Ureter (tissue), 1 donor: ENCODE results near the gene PNISR. TPM values are rescaled to one million over a fixed set of nuclear protein-coding genes. Genes with fewer than 3 reads are reported as not detected.
A peak's percentile ranks its signal among the peaks of the same experiment; 100 is the strongest.
"Not testable (repeated sequence)": the region's sequence is repeated elsewhere in the genome, so short reads cannot be mapped to it uniquely, and the experiment has no call there.

Experiments
- DNase-seq: peaks from one replicate; pipeline ENCODE4 v3.0.0-alpha.2; 2020; ENCODE audit warnings: low spot score
- total RNA-seq: library from RNA; stranded (reverse); gene quantifications from one replicate; pipeline ENCODE4 v1.2.4, GENCODE V29; 2023
- donor health status: DM: yes; HTN: yes; CAD: no.

PNISR gene
- 133 TPM for total RNA-seq

- DNase-seq, result peak; percentile 95
These were observed at the start of gene PNISR for GRCh38 chr6:99424761-99425646. Gene PNISR (minus strand): TSS chr6:99425308. CDS start chr6:99414659, 10,649 bp downstream.

GRCh38 chr6:99473730-99474129, 48.6 kb upstream of the PNISR start:
- DNase-seq, result no peak

GRCh38 chr6:99471638-99472037, 46.5 kb upstream of the PNISR start:
- DNase-seq, result no peak

GRCh38 chr6:99467509-99468106, 42.5 kb upstream of the PNISR start:
- DNase-seq, result no peak

- not testable (repeated sequence) for DNase-seq
These were observed 34.0 kb upstream of the PNISR start for GRCh38 chr6:99459133-99459532.

- DNase-seq, result no peak
These were observed 33.2 kb upstream of the PNISR start for GRCh38 chr6:99458319-99458718.

GRCh38 chr6:99446076-99446475, 21.0 kb upstream of the PNISR start:
- DNase-seq, result no peak

- no peak for DNase-seq
These were observed 9.8 kb upstream of the PNISR start for GRCh38 chr6:99434702-99435530.

GRCh38 chr6:99432877-99433276, 7.8 kb upstream of the PNISR start:
- no peak for DNase-seq

GRCh38 chr6:99431901-99432300, 6.8 kb upstream of the PNISR start:
- DNase-seq, result no peak

GRCh38 chr6:99427988-99428387, 2.9 kb upstream of the PNISR start:
- DNase-seq, result no peak

GRCh38 chr6:99426451-99426757, 1.3 kb upstream of the PNISR start:
- no peak for DNase-seq

GRCh38 chr6:99425647-99426450, 741 bp upstream of the PNISR start:
- DNase-seq, result peak; percentile 84

GRCh38 chr6:99424022-99424421, 1.1 kb downstream of the PNISR start:
- no peak for DNase-seq

- DNase-seq, result no peak
These were observed 2.2 kb downstream of the PNISR start for GRCh38 chr6:99422912-99423311.

- DNase-seq, result no peak
These were observed 8.0 kb downstream of the PNISR start for GRCh38 chr6:99416892-99417767.

GRCh38 chr6:99416226-99416625, 8.9 kb downstream of the PNISR start:
- no peak for DNase-seq

- no peak for DNase-seq
These were observed 9.7 kb downstream of the PNISR start for GRCh38 chr6:99415446-99415845.

GRCh38 chr6:99412065-99412464, 13.0 kb downstream of the PNISR start:
- no peak for DNase-seq

GRCh38 chr6:99409672-99410071, 15.4 kb downstream of the PNISR start:
- no peak for DNase-seq

GRCh38 chr6:99407076-99407475, 18.0 kb downstream of the PNISR start:
- DNase-seq, result no peak
